HG02763 (cell line): ENCODE data around the gene PAK5.

Experiments
- ATAC-seq: cut with Tn5 transposase; IDR thresholded peaks from one replicate; pipeline ENCODE4 v1.9.1; 2021; ENCODE audit warnings: mild to moderate bottlenecking, moderate library complexity; ENCODE audit not compliant: unreplicated experiment

Gene PAK5

DNA sequence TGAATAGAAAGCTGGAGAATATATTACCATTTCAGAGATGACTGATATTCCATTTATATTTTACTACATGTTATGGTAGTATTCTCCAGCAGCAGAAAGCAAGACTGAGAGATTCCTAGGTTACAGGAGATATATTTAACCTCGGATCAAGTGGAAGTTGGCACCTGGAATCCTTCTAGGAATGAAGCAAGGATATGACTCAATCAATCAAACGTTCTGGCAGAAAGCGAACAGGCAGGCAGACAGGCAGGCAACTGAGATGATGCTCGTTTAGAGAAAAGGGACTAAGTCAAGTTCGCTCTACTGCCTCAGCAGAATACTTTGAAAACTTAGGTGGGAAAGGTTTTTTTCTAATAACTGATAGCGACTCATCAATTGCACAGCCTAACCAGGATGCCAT is 46.2 kb downstream of the PAK5 start:
- no peak for ATAC-seq

GRCh38 chr20:9789131-9789530 is 49.7 kb downstream of the PAK5 start:
- ATAC-seq = no peak

DNA sequence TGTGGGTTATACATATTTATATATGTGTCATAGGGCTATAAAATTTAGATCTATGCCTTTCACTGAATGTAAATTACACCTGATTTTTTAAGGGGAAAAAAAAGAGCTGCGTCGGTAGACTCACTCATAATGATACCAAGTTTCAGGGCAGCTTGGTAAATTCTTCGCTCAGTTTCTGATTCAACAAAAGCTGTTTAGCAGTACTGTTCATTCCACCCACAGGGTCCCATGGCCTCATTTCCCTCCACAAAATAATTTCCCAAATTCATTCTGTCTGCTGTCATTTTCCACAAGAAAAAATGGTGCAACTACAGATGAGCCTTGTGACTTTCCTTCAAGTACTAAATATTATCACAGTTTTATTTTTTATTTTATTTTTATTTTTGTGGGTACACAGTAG is 63.7 kb downstream of the PAK5 start:
- no peak for ATAC-seq

GRCh38 chr20:9769954-9770353 is 68.9 kb downstream of the PAK5 start:
- no peak for ATAC-seq

DNA sequence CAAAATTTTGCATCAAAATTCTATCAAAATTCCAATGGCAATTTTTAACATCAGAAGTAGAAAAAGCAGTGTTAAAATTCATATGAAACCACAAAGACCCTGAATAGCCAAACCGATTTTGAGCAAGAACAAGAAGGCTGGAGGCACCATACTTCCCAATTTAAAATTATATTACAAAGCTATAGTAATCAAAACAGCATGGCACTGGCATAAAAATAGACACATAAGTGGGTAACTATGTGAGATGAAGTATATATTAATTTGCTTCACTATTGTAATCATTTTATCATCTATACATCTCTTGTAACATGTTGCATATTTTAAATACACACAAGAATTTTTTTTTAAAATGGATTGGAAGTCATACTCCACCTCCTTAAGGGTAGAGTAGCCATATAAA is 77.4 kb downstream of the PAK5 start:
- ATAC-seq = no peak

DNA sequence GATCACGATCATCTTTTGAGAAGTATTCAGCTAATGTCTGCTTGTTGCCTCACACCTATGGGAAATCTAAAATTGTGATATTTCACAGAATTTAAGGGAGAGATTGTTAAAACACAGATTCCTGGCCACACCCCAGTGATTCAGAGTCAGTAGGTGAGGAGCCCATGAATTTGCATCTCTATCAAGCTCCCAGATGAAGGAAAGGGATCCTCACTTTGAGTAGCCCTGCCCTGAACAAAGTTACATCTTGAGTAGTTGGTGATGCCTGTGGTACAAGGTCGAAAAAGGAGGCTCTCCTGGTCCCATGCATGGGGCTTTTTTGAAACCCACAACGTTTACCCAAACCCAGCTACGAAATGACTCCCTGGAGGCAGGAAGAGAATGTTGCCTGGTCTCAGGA is 79.5 kb downstream of the PAK5 start:
- ATAC-seq = no peak

DNA sequence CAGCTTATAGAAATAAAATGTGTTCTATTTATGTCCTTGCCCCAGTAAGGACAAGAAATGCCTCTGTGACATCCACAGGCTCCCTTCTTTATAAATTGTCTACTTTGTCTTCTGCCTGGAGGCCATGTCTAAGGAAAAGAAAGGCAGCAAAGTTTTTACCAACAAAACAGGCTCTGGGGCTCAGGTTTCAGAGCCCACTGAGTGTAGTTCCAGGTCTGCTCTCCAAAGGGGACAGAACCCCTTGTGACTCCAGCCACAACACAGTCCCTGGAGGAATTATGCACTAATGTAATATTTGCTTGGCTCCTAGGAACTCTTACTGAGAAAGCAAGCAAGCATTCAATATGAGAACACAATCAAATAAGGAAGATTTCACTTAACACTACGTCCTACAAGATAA is 80.1 kb downstream of the PAK5 start:
- no peak for ATAC-seq

DNA sequence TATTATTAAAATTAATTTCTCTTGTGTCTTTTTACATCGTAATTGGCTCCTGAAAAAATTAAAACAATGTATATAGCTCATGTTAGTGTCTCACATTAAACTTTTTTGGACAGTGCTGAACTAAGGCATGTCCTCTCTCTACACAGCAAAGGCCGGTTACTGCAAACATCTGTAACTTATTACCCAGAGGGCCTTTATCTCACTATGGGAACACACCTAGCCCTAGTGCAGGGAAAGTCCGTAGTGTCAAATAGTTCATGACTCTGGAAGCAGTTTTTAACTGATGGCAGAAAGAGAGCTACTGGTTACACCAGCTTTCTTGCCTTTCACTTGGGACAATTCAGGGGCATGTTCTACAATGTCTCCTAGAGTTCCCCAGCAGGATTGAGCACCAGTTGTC is 82.2 kb downstream of the PAK5 start:
- no peak for ATAC-seq

- ATAC-seq = no peak
Measured at GRCh38 chr20:9755301-9755700, 83.6 kb downstream of the PAK5 start.

- no peak for ATAC-seq
Measured at GRCh38 chr20:9744551-9744950, 94.3 kb downstream of the PAK5 start.

GRCh38 chr20:9743871-9744270 is 95.0 kb downstream of the PAK5 start:
- no peak for ATAC-seq

DNA sequence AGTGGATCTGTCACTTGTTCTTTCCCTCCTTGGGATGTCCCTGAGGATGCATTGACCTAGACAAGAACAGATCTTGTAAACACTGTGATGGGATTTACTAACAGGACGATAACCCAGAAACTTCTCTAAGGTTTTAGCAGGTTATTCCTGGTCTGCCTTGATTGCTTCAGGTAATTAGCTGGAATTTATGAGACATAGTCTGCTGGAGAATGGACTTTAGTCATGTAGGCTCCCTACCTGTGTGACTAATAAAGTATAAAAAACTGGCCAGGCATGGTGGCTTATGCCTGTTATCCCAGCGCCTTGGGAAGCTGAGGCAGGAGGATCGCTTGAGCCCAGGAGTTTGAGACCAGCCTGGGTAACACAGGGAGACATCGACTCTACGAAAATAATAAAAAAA is 96.1 kb downstream of the PAK5 start:
- ATAC-seq = no peak

DNA sequence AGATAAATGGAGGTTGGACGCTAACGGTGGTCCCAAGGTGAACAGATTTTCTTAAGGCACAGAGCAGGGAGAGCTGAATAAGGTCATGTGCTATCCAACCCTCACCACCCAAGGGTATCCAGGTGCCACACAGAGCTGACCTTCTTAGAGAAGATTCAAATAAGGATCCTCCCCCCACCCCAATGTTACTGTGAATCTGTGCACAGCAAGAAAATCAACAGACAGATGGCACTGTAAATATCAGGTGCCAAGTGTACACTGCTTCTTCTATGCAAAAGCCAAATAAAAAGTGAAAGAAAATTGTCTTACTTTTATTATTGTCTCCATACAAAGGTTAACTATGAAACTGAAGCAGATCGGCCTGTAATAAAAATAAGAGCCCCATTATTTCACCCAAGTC is 96.9 kb downstream of the PAK5 start:
- no peak for ATAC-seq

DNA sequence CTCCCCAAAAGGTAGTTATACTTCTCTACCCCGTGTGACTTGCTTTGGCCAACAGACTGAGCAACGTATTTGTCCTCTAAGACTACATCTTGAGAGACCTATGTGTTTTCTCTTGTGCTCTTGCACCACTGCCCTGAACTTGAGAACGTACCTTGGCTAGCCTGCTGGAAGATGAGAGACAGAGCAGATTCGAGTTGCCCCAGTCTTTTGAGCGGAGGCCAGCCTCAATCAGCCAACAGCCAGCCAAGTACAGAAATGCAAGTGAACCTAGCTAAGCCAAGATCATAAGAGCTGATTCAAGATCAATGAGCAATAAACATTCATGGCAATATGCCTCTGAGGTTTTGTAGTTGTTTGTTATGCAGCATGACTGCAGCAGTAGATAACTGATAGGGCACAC is 98.4 kb downstream of the PAK5 start:
- ATAC-seq = no peak

DNA sequence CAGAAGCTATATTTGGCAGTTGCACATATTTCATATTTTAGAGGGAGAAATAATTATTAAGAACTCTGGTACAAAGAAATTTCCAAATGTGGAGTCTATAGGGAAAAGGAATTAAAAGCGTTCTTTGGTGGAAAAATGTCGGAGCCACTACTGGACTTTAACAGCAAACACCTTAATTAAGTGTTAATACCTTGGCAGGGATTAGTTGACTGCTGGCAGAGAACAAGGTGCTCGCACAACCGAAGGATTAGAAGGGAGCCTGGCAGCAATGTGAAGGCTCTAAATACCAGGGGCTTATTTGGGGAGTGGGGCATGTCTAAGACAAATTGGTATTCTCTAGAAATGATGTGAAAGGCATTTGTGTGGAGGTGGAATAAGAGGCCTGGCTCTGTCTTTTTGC is 98.9 kb downstream of the PAK5 start:
- no peak for ATAC-seq

DNA sequence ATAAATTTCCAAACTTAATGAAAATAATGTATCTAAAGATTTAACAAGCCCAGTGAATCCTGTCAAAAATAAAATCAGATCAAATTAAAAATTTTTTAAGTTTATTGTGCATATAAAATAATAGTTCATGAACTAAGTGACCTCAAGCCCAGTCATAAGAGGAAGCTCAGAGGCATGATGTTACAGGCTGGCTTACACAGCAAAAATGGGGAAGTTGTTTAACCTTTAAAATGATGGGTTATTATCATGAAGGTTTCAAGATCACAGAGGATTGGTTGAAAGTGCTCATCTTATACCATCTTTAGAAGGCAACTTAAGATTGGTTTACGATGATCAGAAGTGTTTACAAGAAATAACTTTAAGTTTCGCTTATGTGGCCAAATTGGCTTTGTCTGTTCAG is 102.5 kb downstream of the PAK5 start:
- ATAC-seq = no peak

- no peak for ATAC-seq
Measured at GRCh38 chr20:9723501-9724202, 115.2 kb downstream of the PAK5 start.

- ATAC-seq = no peak
Measured at GRCh38 chr20:9711872-9712271, 127.0 kb downstream of the PAK5 start.

DNA sequence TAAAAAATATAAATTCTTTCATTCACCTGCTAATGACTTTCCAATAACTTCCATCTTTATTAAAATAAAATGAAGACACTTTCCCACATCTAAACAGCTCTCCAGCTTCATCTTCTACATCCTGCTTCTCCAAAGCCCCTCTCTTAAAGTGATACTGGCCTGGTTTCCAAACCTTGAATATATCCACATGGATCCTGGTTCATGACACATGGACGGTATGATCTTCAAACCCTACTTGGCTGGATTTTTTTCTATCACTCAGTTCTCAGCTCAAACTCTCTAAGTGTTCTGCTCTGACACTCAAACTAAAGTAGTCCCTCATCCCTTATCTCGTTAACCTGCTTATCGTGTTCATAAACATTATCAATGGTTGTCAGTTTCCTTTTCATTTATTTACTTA is 128.2 kb downstream of the PAK5 start:
- no peak for ATAC-seq

DNA sequence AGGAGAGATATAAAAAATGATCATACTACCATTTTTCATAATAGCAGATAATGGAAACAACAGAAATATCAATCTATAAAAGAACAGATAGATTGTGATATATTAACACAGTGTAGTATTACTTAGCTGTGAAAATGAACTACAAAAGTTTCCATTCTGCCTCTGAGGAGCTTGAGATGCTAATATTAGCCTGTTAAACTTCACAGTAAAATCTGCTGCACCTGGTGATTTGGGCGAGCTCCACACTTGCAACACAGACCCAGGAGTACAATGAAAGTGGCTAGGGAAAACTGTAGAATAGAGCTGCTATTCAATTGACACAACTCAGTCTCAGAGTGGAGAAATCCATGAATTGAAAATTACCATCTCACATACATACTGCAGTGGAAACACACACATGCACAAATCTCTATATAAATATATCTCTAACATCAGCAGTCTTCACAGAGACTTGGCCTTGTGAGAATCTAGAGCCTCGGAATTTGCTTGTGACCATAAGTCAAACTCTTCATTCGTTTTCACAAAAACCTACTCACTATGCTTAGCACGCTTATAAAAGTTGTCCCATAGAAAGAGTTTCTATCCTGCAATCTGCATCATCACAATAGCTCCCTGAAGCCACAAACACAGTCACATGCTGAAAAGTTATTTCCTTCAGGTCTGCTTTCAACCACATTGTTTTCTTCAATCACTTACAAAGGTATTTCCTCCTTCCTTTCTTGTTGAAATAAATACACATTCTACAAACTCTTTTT is 133.0 kb downstream of the PAK5 start:
- ATAC-seq = no peak

DNA sequence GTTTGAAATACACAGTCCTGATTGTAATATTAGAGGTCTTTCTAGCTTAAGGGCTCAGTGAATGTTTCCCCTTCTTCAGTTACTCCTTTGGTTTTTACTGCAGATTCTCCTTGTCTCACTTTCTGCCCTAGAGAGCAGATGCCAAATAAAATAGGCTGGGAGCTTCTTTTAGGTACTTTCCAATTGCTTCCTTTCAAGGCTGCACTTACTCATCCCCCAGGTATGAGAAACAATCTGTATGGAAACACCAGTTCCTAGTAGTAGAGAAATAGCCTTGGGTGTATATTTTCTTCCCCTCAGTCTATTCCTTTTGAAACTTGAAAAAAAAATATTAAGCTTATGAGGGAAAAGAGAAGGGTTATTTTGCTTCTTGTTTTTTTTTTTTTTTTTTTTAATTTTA is 139.7 kb downstream of the PAK5 start:
- no peak for ATAC-seq

GRCh38 chr20:9689041-9689440 is 149.8 kb downstream of the PAK5 start:
- ATAC-seq = no peak

- ATAC-seq = no peak
Measured at GRCh38 chr20:9686866-9687265, 152.0 kb downstream of the PAK5 start.
